Mesenchymal stem cell (in vitro differentiated cells and primary cell): ENCODE measurements around the gene BRD4.

Source experiments
- DNase-seq: peaks from one replicate; pipeline ENCODE4 v3.0.0-alpha.2; 2013
- H2AFZ ChIP-seq: one replicate; pipeline ENCODE4 v1.6.1; 2013; ENCODE audit warnings: low read depth, mild to moderate bottlenecking, control low read depth, inconsistent platforms, low read length, moderate library complexity
- H2AK5ac ChIP-seq: 2 replicates; pipeline ENCODE4 v1.6.1; 2013; ENCODE audit warnings: low read length, moderate library complexity, mild to moderate bottlenecking, inconsistent platforms; ENCODE audit not compliant: severe bottlenecking
- H2BK120ac ChIP-seq: one replicate; pipeline ENCODE4 v1.6.1; 2013; ENCODE audit warnings: low read depth, mild to moderate bottlenecking, inconsistent platforms, low read length, moderate library complexity
- H2BK12ac ChIP-seq, 2 experiments: one replicate each; pipeline ENCODE4 v1.6.1; 2013; ENCODE audit warnings: inconsistent platforms in 2 of 2, low read length in 2 of 2, mild to moderate bottlenecking in 2 of 2, moderate library complexity in 2 of 2, control low read depth in 1 of 2
- H2BK15ac ChIP-seq: one replicate; pipeline ENCODE4 v1.6.1; 2013; ENCODE audit warnings: mild to moderate bottlenecking, low read depth, inconsistent platforms; ENCODE audit not compliant: poor library complexity, severe bottlenecking
- H2BK5ac ChIP-seq: 2 replicates; pipeline ENCODE4 v1.6.1; 2013; ENCODE audit warnings: low read depth, mild to moderate bottlenecking, low read length, control low read depth, inconsistent platforms; ENCODE audit not compliant: poor library complexity, severe bottlenecking
- H3K14ac ChIP-seq, 2 experiments: one replicate each; pipeline ENCODE4 v1.6.1; 2013; ENCODE audit warnings: inconsistent platforms in 2 of 2, low read length in 2 of 2, control low read depth in 1 of 2, mild to moderate bottlenecking in 1 of 2, moderate library complexity in 1 of 2
- H3K18ac ChIP-seq, 2 experiments: one replicate each; pipeline ENCODE4 v1.6.1; 2013; ENCODE audit warnings: inconsistent platforms in 2 of 2, low read length in 2 of 2, control low read depth in 1 of 2, low read depth in 1 of 2, mild to moderate bottlenecking in 1 of 2
- H3K23ac ChIP-seq, 2 experiments: one replicate each; pipeline ENCODE4 v1.6.1; 2013; ENCODE audit warnings: inconsistent platforms in 2 of 2, low read length in 2 of 2, mild to moderate bottlenecking in 2 of 2, moderate library complexity in 2 of 2, control low read depth in 1 of 2
- H3K27ac ChIP-seq: 2 replicates; pipeline ENCODE4 v1.5.1; 2013; ENCODE audit warnings: mild to moderate bottlenecking, moderate library complexity, low read length, control low read depth, inconsistent platforms; ENCODE audit not compliant: poor library complexity, severe bottlenecking
- H3K27me3 ChIP-seq, 2 experiments: 2 replicates each; pipeline versions ENCODE4 v1.6.1 to v1.7.0; 2013; ENCODE audit warnings: low read length in 2 of 2, mild to moderate bottlenecking in 2 of 2, moderate library complexity in 2 of 2, control low read depth in 1 of 2, inconsistent platforms in 1 of 2; ENCODE audit not compliant: control insufficient read depth in 1 of 2, insufficient read depth in 1 of 2
- H3K36me3 ChIP-seq, 2 experiments: 2 replicates each; pipeline versions ENCODE4 v1.6.1 to v1.7.0; 2013; ENCODE audit warnings: low read length in 2 of 2, control low read depth in 1 of 2, inconsistent platforms in 1 of 2, low read depth in 1 of 2, mild to moderate bottlenecking in 1 of 2; ENCODE audit not compliant: insufficient read depth in 2 of 2, control insufficient read depth in 1 of 2
- H3K4ac ChIP-seq, 2 experiments: one replicate each; pipeline ENCODE4 v1.6.1; 2013; ENCODE audit warnings: inconsistent platforms in 2 of 2, low read length in 2 of 2, mild to moderate bottlenecking in 2 of 2, moderate library complexity in 2 of 2, control low read depth in 1 of 2, low read depth in 1 of 2
- H3K4me1 ChIP-seq: 2 replicates; pipeline ENCODE4 v1.6.1; 2013; ENCODE audit warnings: low read depth, low read length, control low read depth; ENCODE audit not compliant: control insufficient read depth, insufficient read depth
- H3K4me2 ChIP-seq: 2 replicates; pipeline ENCODE4 v1.6.1; 2013; ENCODE audit warnings: low read length, mild to moderate bottlenecking, inconsistent platforms; ENCODE audit not compliant: poor library complexity, severe bottlenecking
- H3K4me3 ChIP-seq, 2 experiments: 2 replicates each; pipeline versions ENCODE4 v1.5.1 to v1.7.0; 2013; ENCODE audit warnings: low read length in 2 of 2, mild to moderate bottlenecking in 2 of 2, control low read depth in 1 of 2, low read depth in 1 of 2; ENCODE audit not compliant: insufficient read depth in 1 of 2
- H3K79me1 ChIP-seq: replicated peaks from 2 replicates; pipeline ENCODE4 v1.6.1; 2013; ENCODE audit warnings: mild to moderate bottlenecking, control low read depth, low read length, inconsistent platforms; ENCODE audit not compliant: poor library complexity, severe bottlenecking
- H3K9ac ChIP-seq: 2 replicates; pipeline ENCODE4 v1.7.0; 2013; ENCODE audit warnings: mild to moderate bottlenecking, low read length, moderate library complexity
- H3K9me3 ChIP-seq: 2 replicates; pipeline ENCODE4 v1.7.0; 2013; ENCODE audit warnings: mild to moderate bottlenecking, low read length; ENCODE audit not compliant: control insufficient read depth
- H4K8ac ChIP-seq: one replicate; pipeline ENCODE4 v1.6.1; 2013; ENCODE audit warnings: inconsistent platforms, mild to moderate bottlenecking, low read length, moderate library complexity
- H4K91ac ChIP-seq: one replicate; pipeline ENCODE4 v1.6.1; 2013; ENCODE audit warnings: mild to moderate bottlenecking, low read length, inconsistent platforms
- WGBS: methylation state at CpG from one replicate; pipeline ENCODE4 v1.1.7; 2013; ENCODE audit warnings: mixed read lengths; 5-methylcytosine and 5-hydroxymethylcytosine counted together

BRD4 gene

DNA sequence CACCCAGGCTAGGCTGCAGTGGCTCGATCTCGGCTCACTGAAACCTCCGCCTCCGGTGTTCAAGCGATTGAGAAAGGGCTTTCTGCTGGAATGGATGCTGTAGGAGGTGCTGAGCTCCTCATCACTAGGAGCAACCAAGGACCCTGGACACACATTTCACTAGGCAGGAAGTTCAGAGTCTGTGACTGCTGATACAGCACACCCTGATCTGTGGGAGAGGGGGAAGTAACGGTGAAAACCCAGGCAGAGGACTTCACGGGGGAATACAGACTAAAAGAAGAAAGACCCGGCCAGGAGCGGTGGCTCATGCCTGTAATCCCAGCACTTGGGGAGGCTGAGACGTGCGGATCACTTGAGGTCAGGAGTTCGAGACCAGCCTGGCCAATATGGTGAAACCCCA, 119.6 kb downstream of the BRD4 start:
- H3K4me1 ChIP-seq: peaks cover 7% of the 10 kb centered on the region
- peak overlapping the region in 1 of 2 experiments; percentile 52 for H3K23ac ChIP-seq
- H2AFZ ChIP-seq: no peak overlapping the region
- DNase-seq: no peak
- no peaks in the 10 kb centered on the region for H3K27me3 ChIP-seq
- H3K4ac ChIP-seq: no peak overlapping the region
- no peaks in the 10 kb centered on the region for H3K79me1 ChIP-seq
- no peak overlapping the region for H2BK12ac ChIP-seq
- no peak overlapping the region for H4K8ac ChIP-seq
- H3K14ac ChIP-seq: no peak overlapping the region
- H3K27ac ChIP-seq: no peak overlapping the region
- no peak overlapping the region for H2BK15ac ChIP-seq
- H2BK120ac ChIP-seq: no peak overlapping the region
- H3K9ac ChIP-seq: no peak overlapping the region
- no peaks in the 10 kb centered on the region for H3K9me3 ChIP-seq
- 96% methylated on average over 12 of the region's 12 CpGs for WGBS
- H3K4me3 ChIP-seq: no peak overlapping the region
- no peak overlapping the region for H4K91ac ChIP-seq
- no peaks in the 10 kb centered on the region for H3K36me3 ChIP-seq
- no peak overlapping the region for H3K18ac ChIP-seq
- H2BK5ac ChIP-seq: no peak overlapping the region
- no peak overlapping the region for H2AK5ac ChIP-seq
- H3K4me2 ChIP-seq: no peak overlapping the region

- no peak overlapping the region for H2BK5ac ChIP-seq
- 50% methylated on average over 5 of the region's 5 CpGs for WGBS
Measured at GRCh38 chr19:15210323-15210781, 122.0 kb downstream of the BRD4 start.

GRCh38 chr19:15201374-15202023, 130.8 kb downstream of the BRD4 start:
- H3K18ac ChIP-seq: peak overlapping the region in 1 of 2 experiments; percentile 49
- peaks cover 0 to 8% of the 10 kb centered on the region in 2 experiments for H3K36me3 ChIP-seq
- no peak overlapping the region for H2BK12ac ChIP-seq
- peaks cover 3 to 17% of the 10 kb centered on the region in 2 experiments for H3K27me3 ChIP-seq
- 91% methylated on average over 18 of the region's 18 CpGs for WGBS
- DNase-seq: no peak
- no peak overlapping the region for H2BK5ac ChIP-seq
- no peaks in the 10 kb centered on the region for H3K79me1 ChIP-seq
- H3K4me3 ChIP-seq: peak overlapping the region in 1 of 2 experiments; percentile 66
- H4K8ac ChIP-seq: no peak overlapping the region
- H3K4ac ChIP-seq: no peak overlapping the region
- no peak overlapping the region for H2AK5ac ChIP-seq
- H3K4me1 ChIP-seq: peaks cover 17% of the 10 kb centered on the region
- H2BK120ac ChIP-seq: no peak overlapping the region
- H2BK15ac ChIP-seq: no peak overlapping the region
- no peak overlapping the region for H3K27ac ChIP-seq
- no peak overlapping the region for H3K9ac ChIP-seq
- H3K23ac ChIP-seq: no peak overlapping the region
- no peak overlapping the region for H3K14ac ChIP-seq
- H2AFZ ChIP-seq: peak overlapping the region; percentile 57
- no peaks in the 10 kb centered on the region for H3K9me3 ChIP-seq
- no peak overlapping the region for H4K91ac ChIP-seq
- peak overlapping the region; percentile 71 for H3K4me2 ChIP-seq

More at GRCh38 chr19:15210323-15210781, 122.0 kb downstream of the BRD4 start:
- no peak overlapping the region for H3K4me3 ChIP-seq
- DNase-seq: peak; percentile 76
- no peak overlapping the region for H3K27ac ChIP-seq
- H2AFZ ChIP-seq: no peak overlapping the region
- peaks cover 7% of the 10 kb centered on the region for H3K4me1 ChIP-seq
- H3K9me3 ChIP-seq: no peaks in the 10 kb centered on the region
- no peaks in the 10 kb centered on the region for H3K36me3 ChIP-seq
- H3K18ac ChIP-seq: no peak overlapping the region
- H2BK120ac ChIP-seq: no peak overlapping the region
- H2AK5ac ChIP-seq: no peak overlapping the region
- no peak overlapping the region for H2BK12ac ChIP-seq
- H3K27me3 ChIP-seq: no peaks in the 10 kb centered on the region
- H3K9ac ChIP-seq: peak overlapping the region; percentile 24
- no peaks in the 10 kb centered on the region for H3K79me1 ChIP-seq
- H3K4me2 ChIP-seq: no peak overlapping the region
- H3K14ac ChIP-seq: no peak overlapping the region
- H3K4ac ChIP-seq: no peak overlapping the region
- H2BK15ac ChIP-seq: no peak overlapping the region
- H4K91ac ChIP-seq: peak overlapping the region; percentile 47
- H3K23ac ChIP-seq: peak overlapping the region in 1 of 2 experiments; percentile 42
- H4K8ac ChIP-seq: peak overlapping the region; percentile 88

- H2BK120ac ChIP-seq: peak within 1 kb of the TSS; percentile 71
- peak within 1 kb of the TSS; percentile 83 for H3K4me2 ChIP-seq
- H3K4ac ChIP-seq: peak within 1 kb of the TSS; percentile 60 to 91
- no peak within 1 kb of the TSS for H2AK5ac ChIP-seq
- no peak within 1 kb of the TSS for H4K8ac ChIP-seq
- no peaks in the 10 kb centered on the region for H3K79me1 ChIP-seq
- H2BK5ac ChIP-seq: no peak within 1 kb of the TSS
- no peaks in the 10 kb centered on the region for H3K9me3 ChIP-seq
- H2BK12ac ChIP-seq: peak within 1 kb of the TSS; percentile 1 to 45
- peak within 1 kb of the TSS in 1 of 2 experiments; percentile 69 for H3K14ac ChIP-seq
- H4K91ac ChIP-seq: no peak within 1 kb of the TSS
- H2AFZ ChIP-seq: peak within 1 kb of the TSS; percentile 57
- H3K18ac ChIP-seq: peak within 1 kb of the TSS; percentile 60 to 75
- peak within 1 kb of the TSS; percentile 92 for H2BK15ac ChIP-seq
- no peak for DNase-seq
- H3K4me3 ChIP-seq: peak within 1 kb of the TSS; percentile 63 to 82
- no peak within 1 kb of the TSS for H3K27ac ChIP-seq
- peaks cover 3 to 24% of the 10 kb centered on the region in 2 experiments for H3K27me3 ChIP-seq
- H3K36me3 ChIP-seq: peaks cover 0 to 8% of the 10 kb centered on the region in 2 experiments
- peaks cover 22% of the 10 kb centered on the region for H3K4me1 ChIP-seq
- 4% methylated on average over 19 of the region's 74 CpGs for WGBS
- H3K9ac ChIP-seq: peak within 1 kb of the TSS; percentile 79
- peak within 1 kb of the TSS in 1 of 2 experiments; percentile 75 for H3K23ac ChIP-seq
Measured at GRCh38 chr19:15200553-15201364, 131.6 kb downstream of the BRD4 start, which contains the start of gene NOTCH3. NOTCH3 (minus strand) TSS chr19:15200995; CDS start chr19:15200905, 90 bp downstream.
